HepG2 (cell line): ENCODE measurements around the gene SPAM1. TPM values are rescaled to one million over a fixed set of nuclear protein-coding genes. Genes with fewer than 3 reads are reported as not detected.

Experiments
- ATAC-seq: fragments of 200-7000 bp; cut with Tn5 transposase; 3 replicates; pipeline ENCODE4 v1.9.1; 2020; ENCODE audit warnings: mild to moderate bottlenecking, moderate library complexity
- BruUV-seq: library from RNA; stranded (reverse); fragments of 400-500 nt; replicated peaks from 2 replicates; lab custom pipeline; 2021; lab: Mats Ljungman, UMichigan
- CTCF ChIA-PET: fragments of 300-600 bp; formaldehyde crosslinking; extraction: SDS; loops from one replicate; lab custom pipeline; 2021; ENCODE audit warnings: low total read pairs, inconsistent platforms, low intra/inter-chr PET ratio; lab: Yijun Ruan, JAX
- POLR2A ChIA-PET: fragments of 350-600 bp; sonication (Branson Sonifier 250); formaldehyde crosslinking; loops from one replicate; lab custom pipeline; 2020; ENCODE audit warnings: antibody characterized with exemption, inconsistent platforms; lab: Yijun Ruan, JAX
- DNase-seq: peaks from one replicate; pipeline ENCODE4 v3.0.0-alpha.2; 2015; ENCODE audit warnings: low spot score
- FAIRE-seq: peaks from 3 replicates; lab custom pipeline; 2011; peaks lifted over from hg19 to GRCh38; lab: Jason Lieb, UNC
- H2AFZ ChIP-seq: one replicate; pipeline ENCODE4 v1.6.1; 2011; ENCODE audit warnings: low read length, inconsistent platforms
- H3K27ac ChIP-seq: fragments of 300-600 bp; 3 replicates; pipeline ENCODE4 v1.8.0; 2011; ENCODE audit warnings: mixed run types, mild to moderate bottlenecking, mixed read lengths, low read length, inconsistent platforms; ENCODE audit not compliant: insufficient read depth; ENCODE audit errors: extremely low read length
- H3K27me3 ChIP-seq, 2 experiments: fragments of 200-600 bp in 1 of 2; 2 replicates in 1 of 2; 3 replicates in 1 of 2; pipeline versions ENCODE4 v1.6.0 to v1.8.0; 2011; ENCODE audit warnings: low read length in 2 of 2, mild to moderate bottlenecking in 2 of 2, moderate library complexity in 2 of 2, inconsistent platforms in 1 of 2; ENCODE audit not compliant: insufficient read depth in 2 of 2, control insufficient read depth in 1 of 2
- H3K36me3 ChIP-seq, 2 experiments: fragments of 200-600 bp in 1 of 2; replicated peaks in 1 of 2; 2 replicates in 1 of 2; 3 replicates in 1 of 2; pipeline versions ENCODE4 v1.5.1 to v1.8.0; 2011; ENCODE audit warnings: low read length in 2 of 2, inconsistent platforms in 1 of 2; ENCODE audit not compliant: insufficient read depth in 2 of 2, control insufficient read depth in 1 of 2
- H3K4me1 ChIP-seq: 2 replicates; pipeline ENCODE4 v1.5.1; 2012; ENCODE audit warnings: low read length, inconsistent platforms; ENCODE audit not compliant: insufficient read depth
- H3K4me2 ChIP-seq: 2 replicates; pipeline ENCODE4 v1.6.0; 2011; ENCODE audit warnings: low read depth, low read length, inconsistent platforms
- H3K4me3 ChIP-seq, 3 experiments: fragments of 200-600 bp in 1 of 3; sonication (generic), shearing (Covaris generic) in 1 of 3; replicated peaks in 1 of 3; 2 replicates each; pipeline ENCODE4 v1.5.1; 2011 to 2016; ENCODE audit warnings: low read length in 3 of 3, inconsistent platforms in 2 of 3, low read depth in 2 of 3, mild to moderate bottlenecking in 2 of 3, control low read depth in 1 of 3, mixed read lengths in 1 of 3; ENCODE audit not compliant: insufficient read depth in 1 of 3
- H3K79me2 ChIP-seq: one replicate; pipeline ENCODE4 v1.6.1; 2011; ENCODE audit warnings: low read length, inconsistent platforms; ENCODE audit not compliant: insufficient read depth
- H3K9ac ChIP-seq: 2 replicates; pipeline ENCODE4 v1.6.0; 2011; ENCODE audit warnings: mild to moderate bottlenecking, low read depth, low read length, inconsistent platforms; ENCODE audit not compliant: insufficient read depth
- H3K9me3 ChIP-seq: 2 replicates; pipeline ENCODE4 v1.5.1; 2012; ENCODE audit warnings: mild to moderate bottlenecking, low read length
- H4K20me1 ChIP-seq: 2 replicates; pipeline ENCODE4 v1.6.0; 2011; ENCODE audit warnings: inconsistent platforms, mild to moderate bottlenecking, low read length, moderate library complexity; ENCODE audit not compliant: insufficient read depth
- AKAP8 ChIP-seq: sonication (generic); formaldehyde crosslinking; IDR thresholded peaks from 2 replicates; pipeline ENCODE4 v1.5.1; 2020; ENCODE audit warnings: mild to moderate bottlenecking, missing genetic modification reagents
- FOXA3 ChIP-seq: IDR thresholded peaks from 2 replicates; pipeline ENCODE4 v1.6.1; 2016; ENCODE audit warnings: missing genetic modification reagents, missing compliant biosample characterization
- FOXO1 ChIP-seq: sonication (generic); formaldehyde crosslinking; IDR thresholded peaks from 2 replicates; pipeline ENCODE4 v1.4.0; 2020; ENCODE audit warnings: missing genetic modification reagents
- HMG20B ChIP-seq: conservative IDR thresholded peaks from 2 replicates; pipeline ENCODE4 v1.6.1; 2016; ENCODE audit warnings: missing genetic modification reagents, missing compliant biosample characterization
- IKZF4 ChIP-seq: sonication (generic); formaldehyde crosslinking; IDR thresholded peaks from 2 replicates; pipeline ENCODE4 v1.5.1; 2020; ENCODE audit warnings: borderline replicate concordance, mild to moderate bottlenecking, low read depth, missing genetic modification reagents; ENCODE audit errors: not compliant biosample characterization
- NFE2 ChIP-seq: sonication (generic); formaldehyde crosslinking; IDR thresholded peaks from 2 replicates; pipeline ENCODE4 v1.4.0; 2020; ENCODE audit warnings: missing genetic modification reagents
- NPAS2 ChIP-seq: sonication (generic); formaldehyde crosslinking; IDR thresholded peaks from 2 replicates; pipeline ENCODE4 v1.8.0; 2022; ENCODE audit warnings: mild to moderate bottlenecking, missing genetic modification reagents, borderline replicate concordance
- POLR2AphosphoS5 ChIP-seq: IDR thresholded peaks from 2 replicates; pipeline ENCODE4 v1.6.1; 2012; ENCODE audit warnings: low read depth, low read length
- PRPF4 ChIP-seq: fragments of 200-400 bp; formaldehyde crosslinking; IDR thresholded peaks from 2 replicates; pipeline ENCODE4 v1.6.1; 2016; ENCODE audit warnings: low read length, low read depth; ENCODE audit not compliant: poor library complexity, severe bottlenecking
- ZNF260 ChIP-seq: sonication (generic); formaldehyde crosslinking; IDR thresholded peaks from 2 replicates; pipeline ENCODE4 v1.4.0; 2020; ENCODE audit warnings: missing genetic modification reagents, low read depth, mild to moderate bottlenecking, borderline replicate concordance
- ZNF292 ChIP-seq: sonication (generic); formaldehyde crosslinking; IDR thresholded peaks from 2 replicates; pipeline ENCODE4 v1.8.1; 2022; ENCODE audit warnings: mild to moderate bottlenecking, low read depth, missing genetic modification reagents, borderline replicate concordance
- ZNF558 ChIP-seq: sonication (generic); formaldehyde crosslinking; IDR thresholded peaks from 2 replicates; pipeline ENCODE4 v1.9.0; 2022; ENCODE audit warnings: mild to moderate bottlenecking, missing genetic modification reagents, borderline replicate concordance
- ZNF562 ChIP-seq: sonication (generic); formaldehyde crosslinking; IDR thresholded peaks from 2 replicates; pipeline ENCODE4 v1.8.0; 2022; ENCODE audit warnings: missing genetic modification reagents, borderline replicate concordance
- ZNF816 ChIP-seq: sonication (generic); formaldehyde crosslinking; IDR thresholded peaks from 2 replicates; pipeline ENCODE4 v1.8.0; 2022; ENCODE audit warnings: missing genetic modification reagents, mild to moderate bottlenecking, borderline replicate concordance
- ZNF883 ChIP-seq: sonication (generic); formaldehyde crosslinking; IDR thresholded peaks from 2 replicates; pipeline ENCODE4 v1.5.1; 2020; ENCODE audit warnings: mild to moderate bottlenecking, missing genetic modification reagents; ENCODE audit errors: not compliant biosample characterization
- in situ Hi-C: cut with HindIII; loops from 2 replicates; pipeline ENCODE4 v1.10.0; 2017; ENCODE audit warnings: low pct_unique_long_range_greater_than_20kb; ENCODE audit not compliant: extremely low pct_ligation_motif_present
- intact Hi-C: fragments of 100-400 bp; cut with micrococcal nuclease; formaldehyde crosslinking; loops from one replicate; pipeline ENCODE4 v1.10.0; 2022; ENCODE audit not compliant: unreplicated experiment
- polyA plus RNA-seq, 8 experiments: library from polyadenylated mRNA; depleted of rRNA in 3 of 8; stranded (reverse) in 7 of 8; unstranded in 1 of 8; fragments of >200 nt; fragmentation: Illumina TruSeq in 4 of 8; extraction: Trizol in 4 of 8; gene quantifications; 2 replicates each; pipeline versions ENCODE4 v1.2.1 to v1.2.3, GENCODE V29; 2011 to 2016; ENCODE audit warnings: low read depth in 4 of 8, missing spikeins in 1 of 8, mixed read lengths in 1 of 8; ENCODE audit not compliant: insufficient read depth in 1 of 8
- total RNA-seq, 5 experiments: library from RNA; depleted of rRNA; stranded (reverse); fragments of >200 nt; fragmentation: Illumina TruSeq; extraction: Trizol; gene quantifications; 2 replicates each; pipeline ENCODE4 v1.2.3, GENCODE V29; 2016; ENCODE audit warnings: low read depth in 1 of 5
- TF ChIP-seq, protein P1 (sequence below): sonication (generic); formaldehyde crosslinking; IDR thresholded peaks from 2 replicates; pipeline ENCODE4 v1.4.0; 2020; ENCODE audit warnings: missing genetic modification reagents, borderline replicate concordance
- TF ChIP-seq, protein P2 (sequence below): sonication (generic); formaldehyde crosslinking; IDR thresholded peaks from 2 replicates; pipeline ENCODE4 v1.4.0; 2020; ENCODE audit warnings: missing genetic modification reagents
- TF ChIP-seq, protein P3 (sequence below): IDR thresholded peaks from 2 replicates; pipeline ENCODE4 v1.4.0; 2020; ENCODE audit warnings: mild to moderate bottlenecking, missing genetic modification reagents

SPAM1 gene
- total and polyA plus RNA-seq, 2 of the 13 experiments (the other 11 are each of a cell fraction or from before 2014, with no cell fraction given) = not detected

- intact Hi-C loops = no loop called here
- Histone ChIP-seq H3K27ac (no peak overlapping the region), H3K27me3 (no peaks in the 10 kb centered on the region), H2AFZ (no peak overlapping the region), H3K9ac (no peak overlapping the region), H3K79me2 (no peaks in the 10 kb centered on the region), H4K20me1 (no peaks in the 10 kb centered on the region), H3K9me3 (no peaks in the 10 kb centered on the region), H3K4me1 (no peaks in the 10 kb centered on the region), H3K4me2 (no peak overlapping the region), H3K36me3 (no peaks in the 10 kb centered on the region), H3K4me3 (no peak overlapping the region)
- ATAC-seq (no peak), DNase-seq (no peak), FAIRE-seq (no peak)
- ChIA-PET CTCF (no interaction called here), POLR2A (no interaction called here)
- in situ Hi-C loops = no loop called here
- no peak for TF ChIP-seq ZNF562
- TF ChIP-seq HMG20B (CRISPR knock-in tag) = no peak
- TF ChIP-seq FOXA3 (CRISPR knock-in tag) = no peak
- no peak for TF ChIP-seq ZNF260 (CRISPR knock-in tag)
- no peak for TF ChIP-seq NPAS2 (CRISPR knock-in tag)
- TF ChIP-seq IKZF4 = no peak
- TF ChIP-seq FOXO1 (CRISPR knock-in tag) = no peak
- TF ChIP-seq, protein P1, sequence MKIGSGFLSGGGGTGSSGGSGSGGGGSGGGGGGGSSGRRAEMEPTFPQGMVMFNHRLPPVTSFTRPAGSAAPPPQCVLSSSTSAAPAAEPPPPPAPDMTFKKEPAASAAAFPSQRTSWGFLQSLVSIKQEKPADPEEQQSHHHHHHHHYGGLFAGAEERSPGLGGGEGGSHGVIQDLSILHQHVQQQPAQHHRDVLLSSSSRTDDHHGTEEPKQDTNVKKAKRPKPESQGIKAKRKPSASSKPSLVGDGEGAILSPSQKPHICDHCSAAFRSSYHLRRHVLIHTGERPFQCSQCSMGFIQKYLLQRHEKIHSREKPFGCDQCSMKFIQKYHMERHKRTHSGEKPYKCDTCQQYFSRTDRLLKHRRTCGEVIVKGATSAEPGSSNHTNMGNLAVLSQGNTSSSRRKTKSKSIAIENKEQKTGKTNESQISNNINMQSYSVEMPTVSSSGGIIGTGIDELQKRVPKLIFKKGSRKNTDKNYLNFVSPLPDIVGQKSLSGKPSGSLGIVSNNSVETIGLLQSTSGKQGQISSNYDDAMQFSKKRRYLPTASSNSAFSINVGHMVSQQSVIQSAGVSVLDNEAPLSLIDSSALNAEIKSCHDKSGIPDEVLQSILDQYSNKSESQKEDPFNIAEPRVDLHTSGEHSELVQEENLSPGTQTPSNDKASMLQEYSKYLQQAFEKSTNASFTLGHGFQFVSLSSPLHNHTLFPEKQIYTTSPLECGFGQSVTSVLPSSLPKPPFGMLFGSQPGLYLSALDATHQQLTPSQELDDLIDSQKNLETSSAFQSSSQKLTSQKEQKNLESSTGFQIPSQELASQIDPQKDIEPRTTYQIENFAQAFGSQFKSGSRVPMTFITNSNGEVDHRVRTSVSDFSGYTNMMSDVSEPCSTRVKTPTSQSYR (CRISPR knock-in tag) = no peak
- no peak for TF ChIP-seq AKAP8 (CRISPR knock-in tag)
- TF ChIP-seq, protein P2, sequence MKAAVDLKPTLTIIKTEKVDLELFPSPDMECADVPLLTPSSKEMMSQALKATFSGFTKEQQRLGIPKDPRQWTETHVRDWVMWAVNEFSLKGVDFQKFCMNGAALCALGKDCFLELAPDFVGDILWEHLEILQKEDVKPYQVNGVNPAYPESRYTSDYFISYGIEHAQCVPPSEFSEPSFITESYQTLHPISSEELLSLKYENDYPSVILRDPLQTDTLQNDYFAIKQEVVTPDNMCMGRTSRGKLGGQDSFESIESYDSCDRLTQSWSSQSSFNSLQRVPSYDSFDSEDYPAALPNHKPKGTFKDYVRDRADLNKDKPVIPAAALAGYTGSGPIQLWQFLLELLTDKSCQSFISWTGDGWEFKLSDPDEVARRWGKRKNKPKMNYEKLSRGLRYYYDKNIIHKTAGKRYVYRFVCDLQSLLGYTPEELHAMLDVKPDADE = no peak
- no peak for TF ChIP-seq NFE2 (CRISPR knock-in tag)
- no peak for TF ChIP-seq ZNF816 (CRISPR knock-in tag)
- no peak for TF ChIP-seq ZNF292 (CRISPR knock-in tag)
- TF ChIP-seq POLR2AphosphoS5 = no peak
- TF ChIP-seq ZNF558 (CRISPR knock-in tag) = no peak
- no peak for TF ChIP-seq ZNF883
- no peak for TF ChIP-seq PRPF4
- TF ChIP-seq, protein P3, sequence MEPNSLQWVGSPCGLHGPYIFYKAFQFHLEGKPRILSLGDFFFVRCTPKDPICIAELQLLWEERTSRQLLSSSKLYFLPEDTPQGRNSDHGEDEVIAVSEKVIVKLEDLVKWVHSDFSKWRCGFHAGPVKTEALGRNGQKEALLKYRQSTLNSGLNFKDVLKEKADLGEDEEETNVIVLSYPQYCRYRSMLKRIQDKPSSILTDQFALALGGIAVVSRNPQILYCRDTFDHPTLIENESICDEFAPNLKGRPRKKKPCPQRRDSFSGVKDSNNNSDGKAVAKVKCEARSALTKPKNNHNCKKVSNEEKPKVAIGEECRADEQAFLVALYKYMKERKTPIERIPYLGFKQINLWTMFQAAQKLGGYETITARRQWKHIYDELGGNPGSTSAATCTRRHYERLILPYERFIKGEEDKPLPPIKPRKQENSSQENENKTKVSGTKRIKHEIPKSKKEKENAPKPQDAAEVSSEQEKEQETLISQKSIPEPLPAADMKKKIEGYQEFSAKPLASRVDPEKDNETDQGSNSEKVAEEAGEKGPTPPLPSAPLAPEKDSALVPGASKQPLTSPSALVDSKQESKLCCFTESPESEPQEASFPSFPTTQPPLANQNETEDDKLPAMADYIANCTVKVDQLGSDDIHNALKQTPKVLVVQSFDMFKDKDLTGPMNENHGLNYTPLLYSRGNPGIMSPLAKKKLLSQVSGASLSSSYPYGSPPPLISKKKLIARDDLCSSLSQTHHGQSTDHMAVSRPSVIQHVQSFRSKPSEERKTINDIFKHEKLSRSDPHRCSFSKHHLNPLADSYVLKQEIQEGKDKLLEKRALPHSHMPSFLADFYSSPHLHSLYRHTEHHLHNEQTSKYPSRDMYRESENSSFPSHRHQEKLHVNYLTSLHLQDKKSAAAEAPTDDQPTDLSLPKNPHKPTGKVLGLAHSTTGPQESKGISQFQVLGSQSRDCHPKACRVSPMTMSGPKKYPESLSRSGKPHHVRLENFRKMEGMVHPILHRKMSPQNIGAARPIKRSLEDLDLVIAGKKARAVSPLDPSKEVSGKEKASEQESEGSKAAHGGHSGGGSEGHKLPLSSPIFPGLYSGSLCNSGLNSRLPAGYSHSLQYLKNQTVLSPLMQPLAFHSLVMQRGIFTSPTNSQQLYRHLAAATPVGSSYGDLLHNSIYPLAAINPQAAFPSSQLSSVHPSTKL (CRISPR knock-in tag) = no peak
- no TSS peak for BruUV-seq
These were observed 52.0 kb downstream of the SPAM1 start for GRCh38 chr7:123977081-123977480.
